GM23338 (cell line): ENCODE measurements around the gene RUNDC3A. TPM values are rescaled to one million over a fixed set of nuclear protein-coding genes. Genes with fewer than 3 reads are reported as not detected.
A peak's percentile ranks its signal among the peaks of the same experiment; 100 is the strongest.

Experiments used
- ATAC-seq: fragments of 200-7000 bp; cut with Tn5 transposase; 3 replicates; pipeline ENCODE4 v1.9.1; 2020
- DNase-seq: peaks from one replicate; pipeline ENCODE4 v3.0.0-alpha.2; 2015; ENCODE audit warnings: low spot score
- H2AFZ ChIP-seq: fragments of 200-600 bp; sonication (generic); 2 replicates; pipeline ENCODE4 v1.8.0; 2016; ENCODE audit warnings: antibody characterized with exemption, mild to moderate bottlenecking, moderate library complexity
- H3F3A ChIP-seq: fragments of 200-600 bp; sonication (generic); replicated peaks from 2 replicates; pipeline ENCODE4 v1.8.0; 2017; ENCODE audit warnings: antibody characterized with exemption, mixed run types, low read depth
- H3K27ac ChIP-seq: fragments of 200-600 bp; sonication (generic); 2 replicates; pipeline ENCODE4 v1.6.1; 2016; ENCODE audit warnings: low read depth
- H3K27me3 ChIP-seq: fragments of 200-600 bp; sonication (generic); 2 replicates; pipeline ENCODE4 v1.8.0; 2016; ENCODE audit warnings: mild to moderate bottlenecking, mixed run types, moderate library complexity; ENCODE audit not compliant: insufficient read depth
- H3K36me3 ChIP-seq: fragments of 200-600 bp; sonication (generic); 2 replicates; pipeline ENCODE4 v1.8.0; 2016; ENCODE audit warnings: mild to moderate bottlenecking; ENCODE audit not compliant: insufficient read depth
- H3K4me1 ChIP-seq: fragments of 200-600 bp; sonication (generic); 2 replicates; pipeline ENCODE4 v1.8.0; 2016; ENCODE audit warnings: mild to moderate bottlenecking, moderate library complexity; ENCODE audit not compliant: insufficient read depth
- H3K4me2 ChIP-seq: fragments of 200-600 bp; sonication (generic); 2 replicates; pipeline ENCODE4 v1.7.1; 2017; ENCODE audit warnings: mixed run types
- H3K4me3 ChIP-seq: fragments of 200-600 bp; sonication (generic); 2 replicates; pipeline ENCODE4 v1.6.1; 2016; ENCODE audit warnings: mixed run types
- H3K79me2 ChIP-seq: fragments of 200-600 bp; sonication (generic); replicated peaks from 2 replicates; pipeline ENCODE4 v1.8.0; 2017; ENCODE audit warnings: mild to moderate bottlenecking; ENCODE audit not compliant: insufficient read depth
- H3K9me2 ChIP-seq: fragments of 200-600 bp; sonication (generic); 2 replicates; pipeline ENCODE4 v1.8.0; 2017; ENCODE audit not compliant: insufficient read depth
- H4K20me1 ChIP-seq: fragments of 200-600 bp; sonication (generic); replicated peaks from 2 replicates; pipeline ENCODE4 v1.8.0; 2017; ENCODE audit warnings: mild to moderate bottlenecking; ENCODE audit not compliant: insufficient read depth
- H3K27ac Mint-ChIP-seq: 2 replicates; pipeline ENCODE4 v1.8.0; 2020; ENCODE audit warnings: inconsistent platforms, mild to moderate bottlenecking, moderate library complexity, mixed read lengths
- H3K27me3 Mint-ChIP-seq: 3 replicates; pipeline ENCODE4 v1.8.0; 2022; ENCODE audit warnings: low read depth, mild to moderate bottlenecking, moderate library complexity, mixed read lengths, inconsistent platforms; ENCODE audit not compliant: insufficient read depth, poor library complexity
- H3K36me3 Mint-ChIP-seq: 3 replicates; pipeline ENCODE4 v1.8.0; 2021; ENCODE audit warnings: low read depth, mild to moderate bottlenecking, inconsistent platforms, moderate library complexity, mixed read lengths
- H3K4me1 Mint-ChIP-seq: 3 replicates; pipeline ENCODE4 v1.8.0; 2020; ENCODE audit warnings: mild to moderate bottlenecking, inconsistent platforms, mixed read lengths
- H3K4me3 Mint-ChIP-seq: 3 replicates; pipeline ENCODE4 v1.8.0; 2021; ENCODE audit warnings: moderate library complexity, mild to moderate bottlenecking, inconsistent platforms, mixed read lengths
- H3K9me3 Mint-ChIP-seq: 3 replicates; pipeline ENCODE4 v1.8.0; 2020; ENCODE audit warnings: moderate library complexity, mild to moderate bottlenecking, inconsistent platforms, mixed read lengths
- CREB1 ChIP-seq: fragments of 250-450 bp; sonication (Bioruptor Pico); IDR thresholded peaks from 2 replicates; pipeline ENCODE4 v1.5.0; 2020; ENCODE audit warnings: low read depth, mild to moderate bottlenecking, moderate library complexity
- EZH2 ChIP-seq: fragments of 200-600 bp; sonication (generic); IDR thresholded peaks from one replicate; pipeline ENCODE4 v1.8.0; 2017; ENCODE audit warnings: antibody characterized with exemption, mild to moderate bottlenecking, low read depth; ENCODE audit not compliant: unreplicated experiment
- EZH2phosphoT487 ChIP-seq: fragments of 200-600 bp; sonication (generic); IDR thresholded peaks from one replicate; pipeline ENCODE4 v1.8.1; 2018; ENCODE audit warnings: antibody characterized with exemption; ENCODE audit not compliant: unreplicated experiment
- POLR2AphosphoS5 ChIP-seq: IDR thresholded peaks from 2 replicates; pipeline ENCODE4 v1.6.1; 2016; ENCODE audit warnings: antibody characterized with exemption, low read depth
- polyA plus RNA-seq: library from polyadenylated mRNA; unstranded; fragments of >200 nt; fragmentation: Nextera tagmentation; extraction: Ambion mirVana; gene quantifications from 2 replicates; pipeline ENCODE4 v1.2.1, GENCODE V29; 2016
- total RNA-seq: library from RNA; depleted of rRNA; stranded (reverse); fragments of >200 nt; shearing (Covaris generic); gene quantifications from 2 replicates; pipeline ENCODE4 v1.2.3, GENCODE V29; 2014
- TF ChIP-seq, protein P1 (sequence below): IDR thresholded peaks from one replicate; pipeline ENCODE4 v1.6.1; 2018; ENCODE audit warnings: antibody characterized with exemption; ENCODE audit not compliant: unreplicated experiment
- TF ChIP-seq, protein P2 (sequence below), 2 experiments: fragments of 200-600 bp in 1 of 2; sonication (generic) in 1 of 2; conservative IDR thresholded peaks; 2 replicates each; pipeline versions ENCODE4 v1.5.1 to v1.6.1; 2016 to 2017; ENCODE audit warnings: antibody characterized with exemption in 2 of 2, low read depth in 2 of 2, mild to moderate bottlenecking in 2 of 2, moderate library complexity in 1 of 2

RUNDC3A gene
- total and polyA plus RNA-seq, 2 experiments from 2014 or later: 3.7 to 5.5 TPM

DNA sequence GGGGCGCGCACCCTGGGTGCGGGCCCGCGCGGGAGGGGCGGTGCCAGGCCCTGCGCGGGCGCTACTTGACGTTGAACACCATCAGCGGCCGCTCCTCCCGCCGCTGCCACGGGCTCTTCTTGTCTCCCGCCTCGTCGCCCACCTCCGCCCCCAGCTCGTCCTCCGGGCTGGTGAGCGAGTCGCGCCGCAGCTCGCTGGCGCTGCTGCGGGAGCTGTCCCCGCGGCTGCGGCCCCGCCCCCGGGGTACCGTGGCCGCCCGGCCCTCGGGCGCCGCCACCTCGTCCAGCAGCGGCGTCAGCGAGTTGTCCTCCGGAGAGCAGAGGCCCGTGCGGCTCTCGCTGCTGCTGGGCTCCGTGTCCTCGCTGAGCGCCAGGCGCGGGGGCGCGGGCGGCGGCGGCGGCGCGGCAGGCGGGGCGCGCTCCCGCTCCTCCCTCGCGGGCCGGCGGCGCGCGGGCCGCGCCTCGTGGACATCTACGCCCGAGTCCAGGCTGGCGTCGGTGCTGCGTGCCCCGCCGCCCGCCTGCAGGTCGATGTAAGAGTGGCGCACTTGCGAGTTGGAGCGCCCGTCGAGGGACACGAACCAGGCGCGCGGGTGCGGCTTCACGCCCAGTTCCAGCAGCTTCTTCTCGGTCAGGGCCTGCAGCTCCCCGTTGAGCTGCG is 45.4 kb downstream of the RUNDC3A start:
- peak overlapping the region; percentile 60 for H3K4me3 ChIP-seq
- H3K27me3 ChIP-seq: peaks cover 8% of the 10 kb centered on the region; the same call in 1 of the 2 replicates
- Mint-ChIP-seq H3K27ac (no peak overlapping the region), H3K36me3 (peaks cover 8% of the 10 kb centered on the region), H3K9me3 (peaks cover 2% of the 10 kb centered on the region; the same call in 1 of the 3 replicates), H3K4me1 (peaks cover 9% of the 10 kb centered on the region), H3K4me3 (peak overlapping the region; percentile 67), H3K27me3 (peaks cover 23% of the 10 kb centered on the region)
- no peak overlapping the region for H2AFZ ChIP-seq
- no peak overlapping the region for H3K27ac ChIP-seq
- H3K9me2 ChIP-seq: no peaks in the 10 kb centered on the region
- H3K79me2 ChIP-seq: no peaks in the 10 kb centered on the region
- H3F3A ChIP-seq: peaks cover 10% of the 10 kb centered on the region; the same call in 1 of the 2 replicates
- peak overlapping the region; percentile 89 for H3K4me2 ChIP-seq
- no peaks in the 10 kb centered on the region for H3K36me3 ChIP-seq
- peak; percentile 64 for DNase-seq
- ATAC-seq: peak; percentile 3; the same call in 2 of the 3 replicates
- peaks cover 4% of the 10 kb centered on the region; the same call in 1 of the 2 replicates for H3K4me1 ChIP-seq
- TF ChIP-seq, protein P1, sequence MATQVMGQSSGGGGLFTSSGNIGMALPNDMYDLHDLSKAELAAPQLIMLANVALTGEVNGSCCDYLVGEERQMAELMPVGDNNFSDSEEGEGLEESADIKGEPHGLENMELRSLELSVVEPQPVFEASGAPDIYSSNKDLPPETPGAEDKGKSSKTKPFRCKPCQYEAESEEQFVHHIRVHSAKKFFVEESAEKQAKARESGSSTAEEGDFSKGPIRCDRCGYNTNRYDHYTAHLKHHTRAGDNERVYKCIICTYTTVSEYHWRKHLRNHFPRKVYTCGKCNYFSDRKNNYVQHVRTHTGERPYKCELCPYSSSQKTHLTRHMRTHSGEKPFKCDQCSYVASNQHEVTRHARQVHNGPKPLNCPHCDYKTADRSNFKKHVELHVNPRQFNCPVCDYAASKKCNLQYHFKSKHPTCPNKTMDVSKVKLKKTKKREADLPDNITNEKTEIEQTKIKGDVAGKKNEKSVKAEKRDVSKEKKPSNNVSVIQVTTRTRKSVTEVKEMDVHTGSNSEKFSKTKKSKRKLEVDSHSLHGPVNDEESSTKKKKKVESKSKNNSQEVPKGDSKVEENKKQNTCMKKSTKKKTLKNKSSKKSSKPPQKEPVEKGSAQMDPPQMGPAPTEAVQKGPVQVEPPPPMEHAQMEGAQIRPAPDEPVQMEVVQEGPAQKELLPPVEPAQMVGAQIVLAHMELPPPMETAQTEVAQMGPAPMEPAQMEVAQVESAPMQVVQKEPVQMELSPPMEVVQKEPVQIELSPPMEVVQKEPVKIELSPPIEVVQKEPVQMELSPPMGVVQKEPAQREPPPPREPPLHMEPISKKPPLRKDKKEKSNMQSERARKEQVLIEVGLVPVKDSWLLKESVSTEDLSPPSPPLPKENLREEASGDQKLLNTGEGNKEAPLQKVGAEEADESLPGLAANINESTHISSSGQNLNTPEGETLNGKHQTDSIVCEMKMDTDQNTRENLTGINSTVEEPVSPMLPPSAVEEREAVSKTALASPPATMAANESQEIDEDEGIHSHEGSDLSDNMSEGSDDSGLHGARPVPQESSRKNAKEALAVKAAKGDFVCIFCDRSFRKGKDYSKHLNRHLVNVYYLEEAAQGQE: no peak
- TF ChIP-seq POLR2AphosphoS5: peak; percentile 22; the same call in 1 of the 2 replicates
- H4K20me1 ChIP-seq: peaks cover 3% of the 10 kb centered on the region; the same call in 1 of the 2 replicates

DNA sequence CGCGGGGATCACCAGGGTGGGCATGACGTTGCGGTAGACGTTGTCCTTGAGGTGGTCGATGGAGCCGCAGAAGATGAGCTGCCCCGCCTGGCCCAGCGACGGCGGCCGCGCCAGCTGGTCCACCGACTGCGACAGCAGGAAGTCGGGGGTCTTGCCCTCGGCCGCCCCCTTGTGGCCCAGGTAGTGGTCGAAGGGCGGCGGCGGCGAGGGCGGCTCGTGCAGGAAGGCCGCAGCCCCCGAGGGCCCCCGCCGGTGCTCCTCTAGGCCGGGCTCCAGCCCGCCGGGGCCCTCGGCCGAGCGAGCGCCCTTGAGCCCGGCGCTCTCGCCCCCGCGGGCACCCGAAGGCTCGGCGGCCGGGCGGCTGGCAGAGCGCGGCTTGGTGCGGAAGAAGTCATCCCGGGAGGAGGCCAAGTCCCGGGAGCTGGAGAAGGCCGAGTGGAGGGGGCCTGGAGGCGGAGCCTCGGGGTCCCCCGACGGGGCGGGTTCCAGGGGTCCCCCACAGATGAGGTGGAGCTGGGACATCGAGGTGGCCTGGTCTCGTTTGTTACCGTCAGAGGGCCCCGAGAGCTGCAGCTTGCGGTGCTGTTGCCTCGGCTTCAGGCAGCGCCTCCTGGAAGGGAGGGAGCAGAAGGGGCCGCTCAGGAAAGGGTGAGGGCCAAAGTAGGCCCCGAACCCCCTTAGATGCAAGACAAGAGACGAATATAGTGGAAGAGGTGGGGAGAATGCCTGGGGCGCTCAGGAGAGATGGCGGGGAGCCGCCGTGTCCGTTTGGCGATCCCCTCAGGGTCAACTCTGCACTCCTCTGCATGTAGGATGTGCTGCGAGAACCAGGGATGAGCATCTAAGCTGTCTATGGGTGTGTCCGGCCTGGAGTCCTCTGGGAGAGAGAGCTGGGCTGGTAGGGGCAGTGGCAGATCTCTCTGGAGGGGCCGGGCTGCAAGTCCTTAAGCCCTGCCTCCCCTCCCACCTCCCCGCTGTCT is 46.5 kb downstream of the RUNDC3A start:
- peaks cover 15% of the 10 kb centered on the region for H3K4me1 Mint-ChIP-seq
- DNase-seq: peak; percentile 89
- Histone ChIP-seq H3K4me3 (peak overlapping the region; percentile 60), H2AFZ (peak overlapping the region; percentile 14; the same call in 1 of the 2 replicates), H3K36me3 (no peaks in the 10 kb centered on the region), H3K4me2 (peak overlapping the region; percentile 79), H3K27ac (no peak overlapping the region), H3K9me2 (no peaks in the 10 kb centered on the region), H3K27me3 (peaks cover 8% of the 10 kb centered on the region; the same call in 1 of the 2 replicates), H3F3A (peaks cover 10% of the 10 kb centered on the region; the same call in 1 of the 2 replicates), H3K4me1 (peaks cover 4% of the 10 kb centered on the region; the same call in 1 of the 2 replicates), H3K79me2 (no peaks in the 10 kb centered on the region), H4K20me1 (peaks cover 3% of the 10 kb centered on the region; the same call in 1 of the 2 replicates)
- H3K27me3 Mint-ChIP-seq: peaks cover 23% of the 10 kb centered on the region
- peaks cover 12% of the 10 kb centered on the region for H3K36me3 Mint-ChIP-seq
- TF ChIP-seq, protein P2, sequence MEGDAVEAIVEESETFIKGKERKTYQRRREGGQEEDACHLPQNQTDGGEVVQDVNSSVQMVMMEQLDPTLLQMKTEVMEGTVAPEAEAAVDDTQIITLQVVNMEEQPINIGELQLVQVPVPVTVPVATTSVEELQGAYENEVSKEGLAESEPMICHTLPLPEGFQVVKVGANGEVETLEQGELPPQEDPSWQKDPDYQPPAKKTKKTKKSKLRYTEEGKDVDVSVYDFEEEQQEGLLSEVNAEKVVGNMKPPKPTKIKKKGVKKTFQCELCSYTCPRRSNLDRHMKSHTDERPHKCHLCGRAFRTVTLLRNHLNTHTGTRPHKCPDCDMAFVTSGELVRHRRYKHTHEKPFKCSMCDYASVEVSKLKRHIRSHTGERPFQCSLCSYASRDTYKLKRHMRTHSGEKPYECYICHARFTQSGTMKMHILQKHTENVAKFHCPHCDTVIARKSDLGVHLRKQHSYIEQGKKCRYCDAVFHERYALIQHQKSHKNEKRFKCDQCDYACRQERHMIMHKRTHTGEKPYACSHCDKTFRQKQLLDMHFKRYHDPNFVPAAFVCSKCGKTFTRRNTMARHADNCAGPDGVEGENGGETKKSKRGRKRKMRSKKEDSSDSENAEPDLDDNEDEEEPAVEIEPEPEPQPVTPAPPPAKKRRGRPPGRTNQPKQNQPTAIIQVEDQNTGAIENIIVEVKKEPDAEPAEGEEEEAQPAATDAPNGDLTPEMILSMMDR (conservative IDR thresholded peaks at IDR 0.05; ENCODE audit: low read depth in 2 of 2): peak; percentile 33 to 78
- peak; percentile 0; the same call in 1 of the 2 replicates for TF ChIP-seq POLR2AphosphoS5
- TF ChIP-seq CREB1 (CRISPR knock-in tag): no peak
- no peak for TF ChIP-seq EZH2phosphoT487
- TF ChIP-seq EZH2: no peak
- no peak overlapping the region for H3K27ac Mint-ChIP-seq
- H3K4me3 Mint-ChIP-seq: peak overlapping the region; percentile 67
- peak; percentile 72 for ATAC-seq
- H3K9me3 Mint-ChIP-seq: peaks cover 2% of the 10 kb centered on the region; the same call in 1 of the 3 replicates
